HEK293 (cell line): Measurements from ENCODE around the gene ZHX3.
A peak's percentile ranks its signal among the peaks of the same experiment; 100 is the strongest.

Experiments used
- CTCF ChIA-PET: fragments of 350-600 bp; formaldehyde crosslinking; extraction: SDS; loops from one replicate; lab custom pipeline; 2021; ENCODE audit warnings: antibody characterized with exemption; lab: Yijun Ruan, JAX
- POLR2A ChIA-PET: fragments of 300-600 bp; formaldehyde crosslinking; extraction: SDS; loops from one replicate; lab custom pipeline; 2020; ENCODE audit warnings: antibody characterized with exemption, inconsistent platforms; lab: Yijun Ruan, JAX
- H3K27ac ChIP-seq: fragments of 200-500 bp; sonication (Bioruptor generic); 2 replicates; pipeline ENCODE4 v1.5.1; 2014; ENCODE audit warnings: low read depth, low read length, control low read depth, inconsistent platforms; ENCODE audit errors: extremely low read depth
- H3K36me3 ChIP-seq, 2 experiments: fragments of 200-500 bp in 1 of 2; sonication (Bioruptor generic) in 1 of 2; 1 replicate in 1 of 2; 2 replicates in 1 of 2; pipeline ENCODE4 v1.5.1; 2014 to 2017; ENCODE audit warnings: inconsistent platforms in 2 of 2, low read length in 2 of 2; ENCODE audit not compliant: control insufficient read depth in 2 of 2, insufficient read depth in 1 of 2
- H3K4me1 ChIP-seq: fragments of 200-500 bp; sonication (Bioruptor generic); 2 replicates; pipeline ENCODE4 v1.5.1; 2014; ENCODE audit warnings: mild to moderate bottlenecking, low read length, inconsistent platforms; ENCODE audit not compliant: control insufficient read depth, insufficient read depth
- H3K4me3 ChIP-seq: 2 replicates; pipeline ENCODE4 v1.5.1; 2011; ENCODE audit warnings: low read depth, mild to moderate bottlenecking, control low read depth, low read length, moderate library complexity
- H3K9me3 ChIP-seq: fragments of 200-500 bp; sonication (Bioruptor generic); 2 replicates; pipeline ENCODE4 v1.5.1; 2014; ENCODE audit warnings: low read depth, low read length, inconsistent platforms; ENCODE audit not compliant: control insufficient read depth, insufficient read depth
- KLF17 ChIP-seq: fragments of 450-650 bp; formaldehyde crosslinking; IDR thresholded peaks from 2 replicates; pipeline ENCODE4 v1.5.1; 2016; ENCODE audit warnings: missing biosample characterization, missing genetic modification characterization
- PRDM4 ChIP-seq: fragments of 450-650 bp; formaldehyde crosslinking; IDR thresholded peaks from 2 replicates; pipeline ENCODE4 v1.5.1; 2017; ENCODE audit warnings: missing biosample characterization, missing genetic modification characterization
- PRDM6 ChIP-seq: fragments of 450-650 bp; formaldehyde crosslinking; IDR thresholded peaks from 2 replicates; pipeline ENCODE4 v1.5.1; 2017; ENCODE audit warnings: missing biosample characterization, missing genetic modification characterization
- SP2 ChIP-seq: fragments of 450-650 bp; formaldehyde crosslinking; IDR thresholded peaks from 2 replicates; pipeline ENCODE4 v1.5.1; 2016; ENCODE audit warnings: missing biosample characterization, missing genetic modification characterization
- YY1 ChIP-seq: fragments of 450-650 bp; formaldehyde crosslinking; IDR thresholded peaks from 2 replicates; pipeline ENCODE4 v1.5.1; 2018; ENCODE audit warnings: missing biosample characterization, missing genetic modification characterization
- ZBTB11 ChIP-seq: fragments of 450-650 bp; formaldehyde crosslinking; conservative IDR thresholded peaks from 2 replicates; pipeline ENCODE4 v1.5.1; 2016; ENCODE audit warnings: low read depth, missing biosample characterization, missing genetic modification characterization
- ZBTB17 ChIP-seq: fragments of 450-650 bp; formaldehyde crosslinking; IDR thresholded peaks from 2 replicates; pipeline ENCODE4 v1.5.1; 2016; ENCODE audit warnings: missing biosample characterization, missing genetic modification characterization
- ZBTB20 ChIP-seq: fragments of 450-650 bp; formaldehyde crosslinking; IDR thresholded peaks from 2 replicates; pipeline ENCODE4 v1.5.1; 2016; ENCODE audit warnings: missing biosample characterization, missing genetic modification characterization
- ZBTB26 ChIP-seq: fragments of 450-650 bp; formaldehyde crosslinking; optimal IDR thresholded peaks from 2 replicates; pipeline ENCODE3; 2016; ENCODE audit warnings: missing biosample characterization, mild to moderate bottlenecking, missing genetic modification characterization
- ZBTB8A ChIP-seq: fragments of 450-650 bp; formaldehyde crosslinking; IDR thresholded peaks from 2 replicates; pipeline ENCODE4 v1.5.1; 2016; ENCODE audit warnings: missing biosample characterization, missing genetic modification characterization
- ZIC2 ChIP-seq: fragments of 450-650 bp; formaldehyde crosslinking; IDR thresholded peaks from 2 replicates; pipeline ENCODE4 v1.5.1; 2016; ENCODE audit warnings: missing biosample characterization, missing genetic modification characterization
- ZNF16 ChIP-seq: fragments of 450-650 bp; formaldehyde crosslinking; IDR thresholded peaks from 2 replicates; pipeline ENCODE4 v1.5.1; 2016; ENCODE audit warnings: low read depth, missing biosample characterization, missing genetic modification characterization
- ZNF23 ChIP-seq: fragments of 450-650 bp; formaldehyde crosslinking; IDR thresholded peaks from 2 replicates; pipeline ENCODE4 v1.5.1; 2016; ENCODE audit warnings: missing biosample characterization, missing genetic modification characterization, borderline replicate concordance
- ZNF239 ChIP-seq: fragments of 450-650 bp; formaldehyde crosslinking; IDR thresholded peaks from 2 replicates; pipeline ENCODE4 v1.5.1; 2016; ENCODE audit warnings: missing biosample characterization, missing genetic modification characterization
- ZNF510 ChIP-seq: fragments of 450-650 bp; formaldehyde crosslinking; IDR thresholded peaks from 2 replicates; pipeline ENCODE4 v1.5.1; 2018; ENCODE audit warnings: mild to moderate bottlenecking, missing genetic modification characterization, missing biosample characterization; ENCODE audit not compliant: insufficient replicate concordance
- ZNF549 ChIP-seq: fragments of 450-650 bp; IDR thresholded peaks from 2 replicates; pipeline ENCODE4 v1.5.1; 2018; ENCODE audit warnings: missing biosample characterization, missing genetic modification characterization, mild to moderate bottlenecking, inconsistent platforms, moderate library complexity
- ZNF600 ChIP-seq: fragments of 450-650 bp; formaldehyde crosslinking; IDR thresholded peaks from 2 replicates; pipeline ENCODE4 v1.5.1; 2016; ENCODE audit warnings: missing biosample characterization, missing genetic modification characterization

Gene ZHX3

GRCh38 chr20:41347523-41348429 lies 30.2 kb upstream of the ZHX3 start (continued):
- TF ChIP-seq ZBTB26 (tag by site-specific recombination) (no peak), ZNF23 (tag by site-specific recombination) (no peak), ZBTB8A (no peak), ZBTB17 (no peak), ZIC2 (tag by site-specific recombination) (no peak), ZNF239 (tag by site-specific recombination) (no peak), PRDM6 (tag by site-specific recombination) (no peak), ZNF549 (tag by site-specific recombination) (no peak), ZNF510 (tag by site-specific recombination) (no peak), ZBTB11 (tag by site-specific recombination) (no peak), KLF17 (no peak), ZBTB20 (no peak), YY1 (no peak), PRDM4 (tag by site-specific recombination) (no peak), SP2 (peak; percentile 18; the same call in 1 of the 2 replicates)

GRCh38 chr20:41345729-41346067 lies 28.2 kb upstream of the ZHX3 start:
- ChIA-PET CTCF (no interaction called here), POLR2A (no interaction called here)
- no peak for TF ChIP-seq ZNF16
- peak; percentile 38; the same call in 1 of the 2 replicates for TF ChIP-seq ZNF600 (tag by site-specific recombination)

More at GRCh38 chr20:41345729-41346067, 28.2 kb upstream of the ZHX3 start:
- no peak overlapping the region for H3K27ac ChIP-seq
- H3K36me3 ChIP-seq: peaks cover 0 to 49% of the 10 kb centered on the region in 2 experiments; a peak in 1 of 3 replicates
- no peaks in the 10 kb centered on the region for H3K9me3 ChIP-seq
- no peak overlapping the region for H3K4me3 ChIP-seq
- H3K4me1 ChIP-seq: no peaks in the 10 kb centered on the region; the same call in 1 of the 2 replicates
